Adrenal gland (tissue), 12 donors: ENCODE results near the gene RAB3IL1. TPM values are rescaled to one million over a fixed set of nuclear protein-coding genes. Genes with fewer than 3 reads are reported as not detected.

Source experiments
- DNase-seq, 7 donors: peaks; one replicate each; pipeline ENCODE4 v3.0.0-alpha.2; 2019 to 2020
- H3K27ac ChIP-seq, 5 donors: fragments of 200-600 bp; sonication (generic) in 4 of 5; 1 replicate in 3 of 5; 2 replicates in 2 of 5; pipeline versions ENCODE4 v1.5.1 to v1.8.0; 2016 to 2020; ENCODE audit warnings: mild to moderate bottlenecking in 1 of 5
- H3K27me3 ChIP-seq: fragments of 200-600 bp; 2 replicates; pipeline ENCODE4 v1.8.0; 2021
- H3K36me3 ChIP-seq, 2 donors: fragments of 200-600 bp; replicated peaks in 1 of 2; 1 replicate in 1 of 2; 2 replicates in 1 of 2; pipeline versions ENCODE4 v1.5.1 to v1.8.0; 2018 to 2022
- H3K4me1 ChIP-seq, 2 donors: fragments of 200-600 bp; replicated peaks in 1 of 2; 1 replicate in 1 of 2; 2 replicates in 1 of 2; pipeline versions ENCODE4 v1.5.1 to v1.8.0; 2018 to 2021
- H3K4me3 ChIP-seq, 4 donors: fragments of 200-600 bp; sonication (generic) in 3 of 4; one replicate each; pipeline ENCODE4 v1.5.1; 2016 to 2018
- H3K9me3 ChIP-seq, 3 donors: fragments of 200-600 bp; sonication (generic) in 1 of 3; replicated peaks in 1 of 3; 1 replicate in 2 of 3; 2 replicates in 1 of 3; pipeline versions ENCODE4 v1.5.1 to v1.8.0; 2016 to 2021
- CTCF ChIP-seq, 6 experiments: fragments of 450-650 bp in 4 of 6; fragments of 200-600 bp in 2 of 6; sonication (generic) in 1 of 6; IDR thresholded peaks; 1 replicate in 5 of 6; 2 replicates in 1 of 6; pipeline versions ENCODE4 v1.5.1 to v1.8.0; 2016 to 2021; ENCODE audit warnings: antibody characterized with exemption in 6 of 6, mild to moderate bottlenecking in 2 of 6, moderate library complexity in 1 of 6
- POLR2A ChIP-seq, 2 donors: fragments of 450-650 bp; IDR thresholded peaks; one replicate each; pipeline ENCODE4 v1.6.1; 2017; ENCODE audit warnings: antibody characterized with exemption in 2 of 2, mild to moderate bottlenecking in 2 of 2, moderate library complexity in 1 of 2
- WGBS, 4 donors: extraction: QIAGEN DNeasy Blood & Tissue Kit in 2 of 4; methylation state at CpG; one replicate each; pipeline versions ENCODE4 v1.1.5 to v1.1.7; 2013 to 2017; 5-methylcytosine and 5-hydroxymethylcytosine counted together
- intact Hi-C, 2 donors: fragments of 100-400 bp; cut with DNase I; formaldehyde crosslinking; loops; one replicate each; pipeline versions ENCODE4 v1.14.1 to v1.15.0; 2022 to 2023
- polyA plus RNA-seq, 3 donors: library from polyadenylated mRNA; stranded (reverse); fragments of 200-250 nt in 2 of 3; fragments of 350-450 nt in 1 of 3; fragmentation: Illumina TruSeq in 1 of 3; extraction: RNeasy Lipid Tissue Mini Kit (QIAGEN cat#74804) in 1 of 3; gene quantifications; one replicate each; pipeline ENCODE4 v1.2.3, GENCODE V29; 2013 to 2014
- total RNA-seq, 9 donors: library from RNA; depleted of rRNA in 4 of 9; stranded (reverse); fragments of >200 nt in 4 of 9; fragments of 120-200 nt in 1 of 9; fragmentation: NEBNext Ultra II Directional in 1 of 9; extraction: Animal tissue kit (Norgen Biotek cat#: 25700) in 1 of 9; gene quantifications; one replicate each; pipeline versions ENCODE4 v1.1.0 to v1.2.4, GENCODE V29; 2013 to 2023
- donor health status: healthy with polysubstance abuse.
- donor health status: Bipolar disorder and iron deficiency.
- donor health status: DM: yes; HTN: yes; CAD: no.
- donor health status: DM: no; HTN: no; CAD: no.
- donor health status: DM: no; HTN: no; CAD: no.
- donor health status: DM: yes; HTN: yes; CAD: no.

The RAB3IL1 gene
- total and polyA plus RNA-seq, 12 donors, result 2.4 to 23.7 (median 17.5) TPM

DNA sequence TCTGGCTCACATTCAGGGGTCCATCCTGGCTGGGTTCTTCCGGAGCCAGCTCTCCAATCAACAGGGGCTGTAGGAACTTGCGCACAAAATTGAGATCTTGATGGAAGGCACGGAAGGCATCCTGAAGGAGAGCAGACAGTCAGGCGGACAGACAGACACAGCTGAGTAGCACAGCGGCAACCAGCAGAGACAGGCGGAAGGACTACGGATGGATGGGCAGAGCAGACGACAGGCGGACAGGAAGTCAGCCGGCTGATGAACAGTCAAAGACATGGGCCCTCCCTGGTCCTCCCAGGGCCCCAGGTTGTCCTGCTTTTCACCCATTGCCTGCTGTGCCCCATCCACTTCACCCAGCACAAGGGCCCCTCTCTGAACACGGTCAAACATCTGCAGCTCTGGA lies 37.3 kb downstream of the RAB3IL1 start:
- 87 to 96% (median 93%) methylated on average over 8 to 11 of the region's 11 CpGs for WGBS, 4 donors
- Histone ChIP-seq H3K36me3 (no peaks in the 10 kb centered on the region), H3K9me3 (no peaks in the 10 kb centered on the region), H3K27me3 (no peaks in the 10 kb centered on the region), H3K4me1 (no peaks in the 10 kb centered on the region), H3K27ac (no peak overlapping the region), H3K4me3 (no peak overlapping the region)
- no peak for TF ChIP-seq POLR2A (IDR thresholded peaks at IDR 0.05)
- TF ChIP-seq CTCF (IDR thresholded peaks at IDR 0.05), result no peak
- no peak for DNase-seq
- intact Hi-C loops, result no loop called here

DNA sequence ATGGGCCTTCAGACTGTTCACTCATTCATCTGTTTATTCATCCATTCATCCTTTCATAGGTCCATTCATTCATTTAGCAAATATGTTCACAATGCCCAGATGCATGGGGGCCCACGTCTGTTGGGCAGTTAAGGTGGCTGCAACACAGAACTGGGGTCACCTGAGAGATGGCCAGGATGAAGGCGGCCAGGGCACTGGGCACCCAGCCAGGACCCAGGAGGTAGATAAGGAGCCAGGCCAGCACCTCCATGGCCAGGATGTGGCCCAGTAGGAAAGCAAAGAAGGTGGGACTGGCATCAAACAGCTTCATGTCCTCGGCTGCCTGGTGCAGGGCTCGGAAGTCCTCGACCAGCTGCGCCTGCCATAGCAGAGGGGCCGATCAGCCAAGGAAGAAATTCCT lies 38.2 kb downstream of the RAB3IL1 start:
- TF ChIP-seq CTCF (IDR thresholded peaks at IDR 0.05) (no peak), POLR2A (IDR thresholded peaks at IDR 0.05) (no peak)
- no peaks in the 10 kb centered on the region for H3K9me3 ChIP-seq
- no peak overlapping the region for H3K4me3 ChIP-seq
- no peak for DNase-seq
- H3K27ac ChIP-seq, result no peak overlapping the region
- intact Hi-C loops, result loop anchor here in 1 of 2 donors (5.0 kb wide), 1 partner anchor 82 kb away; no protein-coding TSS in a partner anchor
- H3K36me3 ChIP-seq, result no peaks in the 10 kb centered on the region
- 89 to 95% (median 93%) methylated on average over 2 to 7 of the region's 7 CpGs for WGBS, 4 donors
- no peaks in the 10 kb centered on the region for H3K27me3 ChIP-seq
- H3K4me1 ChIP-seq, result no peaks in the 10 kb centered on the region

DNA sequence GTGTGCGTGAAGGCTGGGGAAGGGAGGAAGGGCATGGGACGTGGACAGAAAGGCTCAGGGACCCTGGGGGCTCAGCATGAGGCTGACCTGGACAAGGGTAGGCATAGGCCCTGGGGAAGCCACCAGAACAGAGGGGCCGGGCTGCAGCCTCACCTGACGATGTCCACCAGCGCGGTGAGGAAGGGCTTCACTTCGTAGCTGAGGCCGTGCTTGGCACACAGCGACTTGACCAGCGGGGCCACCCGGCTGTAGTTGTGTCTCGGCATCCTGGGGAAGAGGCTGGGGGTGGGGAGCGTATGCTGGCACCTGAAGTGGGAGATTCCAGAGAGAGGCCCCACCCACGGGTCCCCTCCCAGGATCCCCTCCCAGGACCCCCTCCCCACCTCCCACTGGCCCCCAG lies 41.7 kb downstream of the RAB3IL1 start:
- no peak for DNase-seq
- Histone ChIP-seq H3K27ac (no peak overlapping the region), H3K36me3 (no peaks in the 10 kb centered on the region), H3K4me1 (peaks cover 6 to 7% of the 10 kb centered on the region in 2 donors), H3K4me3 (no peak overlapping the region), H3K9me3 (no peaks in the 10 kb centered on the region), H3K27me3 (no peaks in the 10 kb centered on the region)
- 86 to 95% (median 92%) methylated on average over 5 to 14 of the region's 14 CpGs for WGBS, 4 donors
- TF ChIP-seq CTCF (IDR thresholded peaks at IDR 0.05) (no peak), POLR2A (IDR thresholded peaks at IDR 0.05) (no peak)
- intact Hi-C loops, result loop anchor here in 1 of 2 donors (5.0 kb wide), 1 partner anchor 78 kb away; no protein-coding TSS in a partner anchor

DNA sequence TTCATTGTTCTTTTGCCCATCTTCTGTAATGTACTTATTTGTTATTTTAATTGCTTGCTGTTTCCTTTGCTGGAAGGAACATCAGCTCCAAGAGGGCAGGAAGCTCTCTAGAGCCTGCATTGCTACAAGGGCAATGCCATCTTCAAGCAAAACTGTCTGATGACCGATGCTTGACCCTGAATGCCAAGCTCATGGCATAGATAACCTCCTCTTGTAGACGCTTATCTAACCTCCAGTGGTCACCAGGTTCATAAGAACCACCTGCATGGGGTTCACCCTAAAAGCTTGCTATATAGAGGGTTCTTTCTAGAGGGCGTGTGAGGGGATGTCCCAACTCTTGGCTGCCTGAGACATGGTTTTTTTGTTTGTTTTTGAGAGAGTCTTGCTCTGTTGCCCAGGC lies 42.5 kb downstream of the RAB3IL1 start:
- intact Hi-C loops, result loop anchor here in 1 of 2 donors (5.0 kb wide), 1 partner anchor 78 kb away; no protein-coding TSS in a partner anchor
- no peak overlapping the region for H3K27ac ChIP-seq
- H3K27me3 ChIP-seq, result no peaks in the 10 kb centered on the region
- no peak for DNase-seq
- no peak for TF ChIP-seq POLR2A (IDR thresholded peaks at IDR 0.05)
- TF ChIP-seq CTCF (IDR thresholded peaks at IDR 0.05), result no peak
- peaks cover 6 to 7% of the 10 kb centered on the region in 2 donors for H3K4me1 ChIP-seq
- no peaks in the 10 kb centered on the region for H3K9me3 ChIP-seq
- WGBS, 4 donors, result 54 to 85% (median 66%) methylated on average over 3 of the region's 3 CpGs
- no peak overlapping the region for H3K4me3 ChIP-seq
- no peaks in the 10 kb centered on the region for H3K36me3 ChIP-seq
